ENCODE measurements around the gene SCAMP3. TPM values are rescaled to one million over a fixed set of nuclear protein-coding genes. Genes with fewer than 3 reads are reported as not detected.

The SCAMP3 gene
- total and polyA plus RNA-seq, 8 donors: 45.8 to 85.3 (median 55.7) TPM

GRCh38 chr1:155263067-155263466, 907 bp upstream of the SCAMP3 start:
- no peak overlapping the region for H3K27ac ChIP-seq
- H3K4me1 ChIP-seq: peaks cover 7 to 22% of the 10 kb centered on the region in 2 donors
- DNase-seq (no peak), ATAC-seq (no peak)
- TF ChIP-seq CTCF (IDR thresholded peaks at IDR 0.05): no peak
- no peaks in the 10 kb centered on the region for H3K9me3 ChIP-seq
- intact Hi-C loops (cut with DNase I): no loop called here
- H3K27me3 ChIP-seq: no peaks in the 10 kb centered on the region
- no peak overlapping the region for H3K4me3 ChIP-seq
- peaks cover 0 to 77% of the 10 kb centered on the region in 2 donors for H3K36me3 ChIP-seq

GRCh38 chr1:155261493-155261851, 688 bp downstream of the SCAMP3 start:
- Histone ChIP-seq H3K36me3 (peaks cover 0 to 77% of the 10 kb centered on the region in 2 donors), H3K27me3 (no peaks in the 10 kb centered on the region), H3K4me1 (peaks cover 7 to 24% of the 10 kb centered on the region in 2 donors), H3K27ac (peak overlapping the region; percentile 73 to 85), H3K4me3 (peak overlapping the region; percentile 77 to 94), H3K9me3 (no peaks in the 10 kb centered on the region)
- DNase-seq (no peak), ATAC-seq (no peak)
- no peak for TF ChIP-seq CTCF (IDR thresholded peaks at IDR 0.05)
- intact Hi-C loops (cut with DNase I): no loop called here

GRCh38 chr1:155260276-155260675, 1.9 kb downstream of the SCAMP3 start:
- ATAC-seq (no peak), DNase-seq (no peak)
- intact Hi-C loops (cut with DNase I): no loop called here
- peaks cover 7 to 34% of the 10 kb centered on the region in 2 donors for H3K4me1 ChIP-seq
- peaks cover 0 to 65% of the 10 kb centered on the region in 2 donors for H3K36me3 ChIP-seq
- H3K9me3 ChIP-seq: no peaks in the 10 kb centered on the region
- no peaks in the 10 kb centered on the region for H3K27me3 ChIP-seq
- H3K4me3 ChIP-seq: no peak overlapping the region
- no peak for TF ChIP-seq CTCF (IDR thresholded peaks at IDR 0.05)
- H3K27ac ChIP-seq: peak overlapping the region in 1 of 2 donors; percentile 1

- ATAC-seq (no peak), DNase-seq (no peak)
- intact Hi-C loops (cut with DNase I): no loop called here
- Histone ChIP-seq H3K27me3 (no peaks in the 10 kb centered on the region), H3K36me3 (peaks cover 0 to 39% of the 10 kb centered on the region in 2 donors), H3K27ac (peak overlapping the region; percentile 91 to 93), H3K4me1 (peaks cover 13 to 42% of the 10 kb centered on the region in 2 donors), H3K4me3 (peak overlapping the region; percentile 67 to 76), H3K9me3 (no peaks in the 10 kb centered on the region)
- TF ChIP-seq CTCF (IDR thresholded peaks at IDR 0.05): no peak
Observed at GRCh38 chr1:155256058-155256852, 5.9 kb downstream of the SCAMP3 start.

GRCh38 chr1:155255243-155256007, 6.7 kb downstream of the SCAMP3 start, which contains the start of gene ENTREP3:
Gene ENTREP3, minus strand, starts transcription at chr1:155255483. Its CDS starts 606 bp downstream, at chr1:155254877.
- ATAC-seq (peak; percentile 95), DNase-seq (peak; percentile 85 to 96 (median 92))
- H3K4me1 ChIP-seq: peaks cover 19 to 42% of the 10 kb centered on the region in 2 donors
- TF ChIP-seq CTCF (IDR thresholded peaks at IDR 0.05): peak in 1 of 2 donors; percentile 28
- intact Hi-C loops (cut with DNase I): no loop called here
- peak within 1 kb of the TSS; percentile 91 to 93 for H3K27ac ChIP-seq
- peak within 1 kb of the TSS; percentile 67 to 76 for H3K4me3 ChIP-seq
- no peaks in the 10 kb centered on the region for H3K27me3 ChIP-seq
- no peaks in the 10 kb centered on the region for H3K9me3 ChIP-seq
- H3K36me3 ChIP-seq: peaks cover 0 to 39% of the 10 kb centered on the region in 2 donors
